H1 (cell line): ENCODE measurements around the gene LTA. TPM values are rescaled to one million over a fixed set of nuclear protein-coding genes. Genes with fewer than 3 reads are reported as not detected.

Experiments
- CTCF ChIA-PET: fragments of 300-600 bp; sonication (Branson Sonifier 250); formaldehyde crosslinking; loops from one replicate; lab custom pipeline; 2021; ENCODE audit not compliant: partially characterized antibody; lab: Charles Lee
- POLR2A ChIA-PET: fragments of 300-600 bp; sonication (Branson Sonifier 250); formaldehyde crosslinking; loops from one replicate; lab custom pipeline; 2021; ENCODE audit warnings: inconsistent platforms; ENCODE audit not compliant: partially characterized antibody; lab: Charles Lee
- DNase-seq, 2 experiments: peaks; one replicate each; pipeline versions ENCODE4 v3.0.0 to v3.0.0-alpha.2; 2010 to 2022; ENCODE audit warnings: low spot score in 2 of 2, low read depth in 1 of 2, mixed read lengths in 1 of 2
- FAIRE-seq: peaks from 2 replicates; lab custom pipeline; 2011; peaks lifted over from hg19 to GRCh38; lab: Jason Lieb, UNC
- H2AFZ ChIP-seq: 2 replicates; pipeline ENCODE4 v1.8.1; 2012; ENCODE audit warnings: low read length, inconsistent platforms
- H2AK5ac ChIP-seq: 2 replicates; pipeline ENCODE4 v1.6.1; 2013; ENCODE audit warnings: low read depth, low read length
- H2BK120ac ChIP-seq: replicated peaks from 2 replicates; pipeline ENCODE3; 2013; ENCODE audit warnings: low read depth, low read length, inconsistent platforms
- H2BK12ac ChIP-seq: 2 replicates; pipeline ENCODE4 v1.6.1; 2013; ENCODE audit warnings: low read depth, low read length
- H2BK15ac ChIP-seq: 2 replicates; pipeline ENCODE4 v1.6.1; 2013; ENCODE audit warnings: low read length
- H2BK20ac ChIP-seq: 2 replicates; pipeline ENCODE4 v1.6.1; 2013; ENCODE audit warnings: low read length
- H2BK5ac ChIP-seq: 2 replicates; pipeline ENCODE4 v1.6.1; 2013; ENCODE audit warnings: low read depth, low read length
- H3K14ac ChIP-seq: 2 replicates; pipeline ENCODE4 v1.6.1; 2013; ENCODE audit warnings: inconsistent platforms; ENCODE audit not compliant: insufficient read length
- H3K18ac ChIP-seq: 2 replicates; pipeline ENCODE4 v1.6.1; 2013; ENCODE audit warnings: low read length; ENCODE audit errors: extremely low read depth
- H3K23ac ChIP-seq: 2 replicates; pipeline ENCODE4 v1.6.1; 2013; ENCODE audit warnings: inconsistent platforms; ENCODE audit not compliant: insufficient read length
- H3K23me2 ChIP-seq: 2 replicates; pipeline ENCODE4 v1.6.1; 2013; ENCODE audit warnings: low read depth, low read length
- H3K27ac ChIP-seq: 2 replicates; pipeline ENCODE4 v1.6.1; 2011; ENCODE audit warnings: low read depth, low read length, inconsistent platforms
- H3K27me3 ChIP-seq, 4 experiments: replicated peaks in 1 of 4; 1 replicate in 1 of 4; 2 replicates in 3 of 4; pipeline versions ENCODE4 v1.6.1 to v1.8.1; 2011 to 2013; ENCODE audit warnings: low read length in 3 of 4, mild to moderate bottlenecking in 3 of 4, inconsistent platforms in 2 of 4, mixed read lengths in 2 of 4, moderate library complexity in 1 of 4; ENCODE audit not compliant: control insufficient read depth in 3 of 4, insufficient read depth in 3 of 4; ENCODE audit errors: extremely low read depth in 1 of 4
- H3K36me3 ChIP-seq, 4 experiments: 2 replicates each; pipeline versions ENCODE4 v1.6.1 to v1.8.1; 2011 to 2013; ENCODE audit warnings: mild to moderate bottlenecking in 4 of 4, low read length in 3 of 4, moderate library complexity in 2 of 4, control low read depth in 1 of 4, inconsistent platforms in 1 of 4; ENCODE audit not compliant: insufficient read depth in 4 of 4, control insufficient read depth in 2 of 4
- H3K4ac ChIP-seq: replicated peaks from 2 replicates; pipeline ENCODE3; 2013; ENCODE audit warnings: low read length, low read depth, mixed read lengths, inconsistent platforms; ENCODE audit not compliant: insufficient read length
- H3K4me1 ChIP-seq, 4 experiments: replicated peaks in 1 of 4; 1 replicate in 1 of 4; 2 replicates in 3 of 4; pipeline versions ENCODE4 v1.6.1 to v1.8.1; 2011 to 2013; ENCODE audit warnings: low read length in 3 of 4, inconsistent platforms in 2 of 4, mixed read lengths in 1 of 4; ENCODE audit not compliant: insufficient read depth in 4 of 4, control insufficient read depth in 3 of 4
- H3K4me2 ChIP-seq, 2 experiments: 2 replicates each; pipeline versions ENCODE4 v1.6.1 to v1.8.1; 2011 to 2013; ENCODE audit warnings: low read depth in 2 of 2, low read length in 2 of 2, control low read depth in 1 of 2, inconsistent platforms in 1 of 2, mild to moderate bottlenecking in 1 of 2; ENCODE audit not compliant: insufficient read depth in 1 of 2
- H3K4me3 ChIP-seq, 4 experiments: fragments of 200-600, 300-600 bp in 1 of 4; sonication (generic), shearing (Covaris generic), sonication (Bioruptor Twin) in 1 of 4; 2 replicates each; pipeline versions ENCODE4 v1.5.1 to v1.8.1; 2011 to 2016; ENCODE audit warnings: low read length in 4 of 4, low read depth in 3 of 4, control low read depth in 2 of 4, inconsistent platforms in 2 of 4, mild to moderate bottlenecking in 2 of 4, mixed read lengths in 1 of 4, moderate library complexity in 1 of 4; ENCODE audit not compliant: insufficient read depth in 2 of 4; ENCODE audit errors: extremely low read depth in 1 of 4
- H3K56ac ChIP-seq: replicated peaks from 2 replicates; pipeline ENCODE3; 2013; ENCODE audit warnings: low read depth, mild to moderate bottlenecking, mixed read lengths, low read length, inconsistent platforms; ENCODE audit not compliant: insufficient read length
- H3K79me1 ChIP-seq: 2 replicates; pipeline ENCODE4 v1.6.1; 2013; ENCODE audit warnings: low read depth, low read length, control low read depth
- H3K79me2 ChIP-seq, 2 experiments: 2 replicates each; pipeline versions ENCODE4 v1.6.1 to v1.8.1; 2012 to 2013; ENCODE audit warnings: low read length in 2 of 2, mild to moderate bottlenecking in 2 of 2, inconsistent platforms in 1 of 2; ENCODE audit not compliant: insufficient read depth in 2 of 2, control insufficient read depth in 1 of 2
- H3K9ac ChIP-seq, 4 experiments: replicated peaks in 1 of 4; 1 replicate in 1 of 4; 2 replicates in 3 of 4; pipeline versions ENCODE4 v1.6.1 to v1.8.1; 2011 to 2013; ENCODE audit warnings: low read depth in 3 of 4, low read length in 3 of 4, control low read depth in 2 of 4, mild to moderate bottlenecking in 2 of 4, moderate library complexity in 2 of 4, inconsistent platforms in 1 of 4; ENCODE audit errors: extremely low read depth in 1 of 4
- H3K9me3 ChIP-seq, 2 experiments: 2 replicates each; pipeline versions ENCODE4 v1.6.1 to v1.8.1; 2012 to 2013; ENCODE audit warnings: mild to moderate bottlenecking in 2 of 2, moderate library complexity in 2 of 2, control low read depth in 1 of 2, inconsistent platforms in 1 of 2, low read depth in 1 of 2, low read length in 1 of 2, mixed read lengths in 1 of 2; ENCODE audit not compliant: insufficient read depth in 2 of 2
- H4K20me1 ChIP-seq, 2 experiments: replicated peaks in 1 of 2; 2 replicates each; pipeline versions ENCODE3 to v1.8.1; 2011 to 2013; ENCODE audit warnings: inconsistent platforms in 2 of 2, low read length in 2 of 2, mild to moderate bottlenecking in 1 of 2; ENCODE audit not compliant: insufficient read depth in 2 of 2, control insufficient read depth in 1 of 2
- H4K5ac ChIP-seq: 2 replicates; pipeline ENCODE4 v1.6.1; 2013; ENCODE audit warnings: low read length, low read depth, mixed read lengths, inconsistent platforms; ENCODE audit not compliant: insufficient read length
- H4K8ac ChIP-seq: 2 replicates; pipeline ENCODE4 v1.8.0; 2013; ENCODE audit warnings: mild to moderate bottlenecking, moderate library complexity, low read length, inconsistent platforms; ENCODE audit not compliant: insufficient read depth; ENCODE audit errors: extremely low read depth
- H4K91ac ChIP-seq: replicated peaks from 2 replicates; pipeline ENCODE3; 2013; ENCODE audit warnings: low read length, mixed read lengths, inconsistent platforms; ENCODE audit not compliant: insufficient read length
- NRF1 ChIP-seq: IDR thresholded peaks from 2 replicates; pipeline ENCODE4 v1.6.1; 2011; ENCODE audit warnings: mild to moderate bottlenecking, low read depth, low read length, improper control_type of control experiment
- POLR2AphosphoS5 ChIP-seq: IDR thresholded peaks from 2 replicates; pipeline ENCODE4 v1.6.1; 2011; ENCODE audit warnings: low read depth, low read length
- WGBS, 2 experiments: shearing (Covaris generic) in 1 of 2; methylation state at CpG; one replicate each; pipeline versions ENCODE4 v1.1.6 to v1.1.7; 2013 to 2015; ENCODE audit warnings: low lambda C conversion rate in 2 of 2, mixed read lengths in 2 of 2, inconsistent platforms in 1 of 2, low coverage in 1 of 2, missing lambda C conversion rate in 1 of 2; ENCODE audit not compliant: insufficient replicate concordance in 2 of 2, insufficient coverage in 1 of 2, insufficient read length in 1 of 2; ENCODE audit errors: extremely low coverage in 1 of 2, missing lambda C conversion rate in 1 of 2; 5-methylcytosine and 5-hydroxymethylcytosine counted together
- polyA plus RNA-seq, 7 experiments: library from polyadenylated mRNA; depleted of rRNA in 3 of 7; stranded (reverse) in 5 of 7; unstranded in 2 of 7; fragments of >200 nt in 5 of 7; fragments of 200-250 nt in 2 of 7; gene quantifications; 1 replicate in 5 of 7; 2 replicates in 1 of 7; 4 replicates in 1 of 7; pipeline versions ENCODE4 v1.2.1 to v1.2.3, GENCODE V29; 2011 to 2013; ENCODE audit warnings: missing spikeins in 2 of 7, mixed read lengths in 2 of 7
- total RNA-seq: library from RNA; stranded (reverse); fragmentation: NEBNext Ultra II Directional; extraction: Animal tissue kit (Norgen Biotek cat#: 25700); gene quantifications from 2 replicates; pipeline ENCODE4 v1.2.1, GENCODE V29; 2021

The LTA gene
- total and polyA plus RNA-seq, 2 of the 8 experiments (the other 6 are each of a cell fraction or from before 2014, with no cell fraction given), result not detected

- Histone ChIP-seq H2BK5ac (no peak overlapping the region), H2BK15ac (no peak overlapping the region), H3K4me3 (no peak overlapping the region), H3K56ac (no peak overlapping the region), H4K91ac (no peak overlapping the region), H2BK12ac (no peak overlapping the region), H3K23me2 (no peaks in the 10 kb centered on the region), H2AFZ (no peak overlapping the region), H3K4me2 (no peak overlapping the region), H3K9ac (no peak overlapping the region), H3K23ac (no peak overlapping the region), H3K4ac (no peak overlapping the region), H2AK5ac (no peak overlapping the region), H3K79me1 (no peaks in the 10 kb centered on the region), H3K9me3 (no peaks in the 10 kb centered on the region), H4K8ac (no peak overlapping the region), H3K79me2 (no peaks in the 10 kb centered on the region), H2BK120ac (no peak overlapping the region), H4K20me1 (no peaks in the 10 kb centered on the region), H3K18ac (no peak overlapping the region), H3K36me3 (no peaks in the 10 kb centered on the region), H3K4me1 (no peaks in the 10 kb centered on the region), H3K27me3 (no peaks in the 10 kb centered on the region; a peak in 1 of 7 replicates), H2BK20ac (no peak overlapping the region), H3K27ac (no peak overlapping the region), H3K14ac (no peak overlapping the region), H4K5ac (no peak overlapping the region)
- FAIRE-seq (no peak), DNase-seq (no peak)
- ChIA-PET CTCF (interaction anchor here (0.6 to 21.1 kb wide), 7 partner anchors 8 to 84 kb away, joined by 3 to 613 read pairs (median 6); partner anchors contain the start of genes AIF1, ATP6V1G2, DDX39B and NFKBIL1), POLR2A (interaction anchor here (1.3 to 1.5 kb wide), 5 partner anchors 11 to 32 kb away, joined by 3 to 5 read pairs (median 3); no protein-coding TSS in a partner anchor)
- 58% methylated on average over 1 of the region's 1 CpG; no CpG with 5 or more reads in 1 of the 2 experiments for WGBS, 2 experiments
- no peak for TF ChIP-seq POLR2AphosphoS5
- TF ChIP-seq NRF1, result no peak
Observed at GRCh38 chr6:31607317-31607716, 35.2 kb downstream of the LTA start.
